IPS DF 6.9 (cell line): ENCODE measurements around the gene DMRT2.

Experiments used
- DNase-seq: peaks from one replicate; pipeline ENCODE4 v3.0.0-alpha.2; 2013; ENCODE audit warnings: low read depth, low spot score
- H3K27ac ChIP-seq: one replicate; pipeline ENCODE4 v1.5.1; 2013; ENCODE audit warnings: low read length, control low read depth
- H3K27me3 ChIP-seq: 2 replicates; pipeline ENCODE4 v1.6.1; 2013; ENCODE audit warnings: mild to moderate bottlenecking, low read length; ENCODE audit not compliant: control insufficient read depth, insufficient read depth
- H3K36me3 ChIP-seq: 2 replicates; pipeline ENCODE4 v1.6.1; 2013; ENCODE audit warnings: low read length; ENCODE audit not compliant: control insufficient read depth, insufficient read depth
- H3K4me1 ChIP-seq: 2 replicates; pipeline ENCODE4 v1.6.1; 2013; ENCODE audit warnings: low read length; ENCODE audit not compliant: control insufficient read depth, insufficient read depth
- H3K4me3 ChIP-seq: 2 replicates; pipeline ENCODE4 v1.5.1; 2013; ENCODE audit warnings: mild to moderate bottlenecking, low read length
- H3K9me3 ChIP-seq: 2 replicates; pipeline ENCODE4 v1.6.1; 2013; ENCODE audit warnings: low read length, inconsistent platforms; ENCODE audit not compliant: control insufficient read depth, insufficient read depth
- WGBS: extraction: QIAGEN DNeasy Blood & Tissue Kit; methylation state at CpG from one replicate; pipeline ENCODE4 v1.1.7; 2013; ENCODE audit warnings: mixed read lengths, missing lambda C conversion rate; ENCODE audit not compliant: insufficient read length, insufficient coverage; 5-methylcytosine and 5-hydroxymethylcytosine counted together

Gene DMRT2

GRCh38 chr9:1053986-1054425 lies 3.8 kb downstream of the DMRT2 start:
- Histone ChIP-seq H3K27ac (no peak overlapping the region), H3K4me3 (no peak overlapping the region), H3K27me3 (peaks cover 49% of the 10 kb centered on the region), H3K4me1 (peaks cover 1% of the 10 kb centered on the region; the same call in 1 of the 2 replicates), H3K36me3 (no peaks in the 10 kb centered on the region), H3K9me3 (no peaks in the 10 kb centered on the region)
- DNase-seq = no peak
- WGBS = no CpG with 5 or more reads among the region's 10 CpGs

GRCh38 chr9:1055166-1055565 lies 5.0 kb downstream of the DMRT2 start:
- Histone ChIP-seq H3K36me3 (no peaks in the 10 kb centered on the region), H3K27ac (no peak overlapping the region), H3K27me3 (peaks cover 42% of the 10 kb centered on the region), H3K9me3 (no peaks in the 10 kb centered on the region), H3K4me1 (peaks cover 1% of the 10 kb centered on the region; the same call in 1 of the 2 replicates), H3K4me3 (no peak overlapping the region)
- no CpG with 5 or more reads among the region's 5 CpGs for WGBS
- DNase-seq = no peak

- Histone ChIP-seq H3K9me3 (no peaks in the 10 kb centered on the region), H3K36me3 (no peaks in the 10 kb centered on the region), H3K27me3 (peaks cover 19% of the 10 kb centered on the region), H3K4me3 (no peak overlapping the region), H3K27ac (no peak overlapping the region), H3K4me1 (peaks cover under 1% of the 10 kb centered on the region; the same call in 1 of the 2 replicates)
- DNase-seq = no peak
- WGBS = no CpG with 5 or more reads among the region's 3 CpGs
These were observed 7.8 kb downstream of the DMRT2 start for GRCh38 chr9:1057910-1058309.

GRCh38 chr9:1058826-1059487 lies 8.8 kb downstream of the DMRT2 start:
- H3K4me3 ChIP-seq = no peak overlapping the region
- no peak for DNase-seq
- H3K27ac ChIP-seq = no peak overlapping the region
- H3K4me1 ChIP-seq = no peaks in the 10 kb centered on the region; the same call in 1 of the 2 replicates
- H3K9me3 ChIP-seq = no peaks in the 10 kb centered on the region
- peaks cover 8% of the 10 kb centered on the region for H3K27me3 ChIP-seq
- no peaks in the 10 kb centered on the region for H3K36me3 ChIP-seq
- WGBS = no CpG with 5 or more reads among the region's 6 CpGs

GRCh38 chr9:1065130-1065529 lies 15.0 kb downstream of the DMRT2 start:
- Histone ChIP-seq H3K4me3 (no peak overlapping the region), H3K9me3 (no peaks in the 10 kb centered on the region), H3K27ac (no peak overlapping the region), H3K27me3 (no peaks in the 10 kb centered on the region), H3K36me3 (no peaks in the 10 kb centered on the region), H3K4me1 (no peaks in the 10 kb centered on the region; the same call in 1 of the 2 replicates)
- no peak for DNase-seq
- no CpG with 5 or more reads among the region's 2 CpGs for WGBS

- no peaks in the 10 kb centered on the region for H3K9me3 ChIP-seq
- no peaks in the 10 kb centered on the region for H3K36me3 ChIP-seq
- H3K27me3 ChIP-seq = no peaks in the 10 kb centered on the region
- no peaks in the 10 kb centered on the region for H3K4me1 ChIP-seq
- no peak for DNase-seq
- no peak overlapping the region for H3K4me3 ChIP-seq
- no peak overlapping the region for H3K27ac ChIP-seq
- no CpG with 5 or more reads among the region's 3 CpGs for WGBS
These were observed 20.5 kb downstream of the DMRT2 start for GRCh38 chr9:1070692-1071091.

- WGBS = no CpG with 5 or more reads among the region's 3 CpGs
- H3K4me3 ChIP-seq = no peak overlapping the region
- no peaks in the 10 kb centered on the region for H3K4me1 ChIP-seq
- no peaks in the 10 kb centered on the region for H3K27me3 ChIP-seq
- H3K36me3 ChIP-seq = no peaks in the 10 kb centered on the region
- no peak for DNase-seq
- no peaks in the 10 kb centered on the region; the same call in 1 of the 2 replicates for H3K9me3 ChIP-seq
- H3K27ac ChIP-seq = no peak overlapping the region
These were observed 21.6 kb downstream of the DMRT2 start for GRCh38 chr9:1071730-1072129.

- Histone ChIP-seq H3K4me1 (no peaks in the 10 kb centered on the region), H3K27me3 (no peaks in the 10 kb centered on the region), H3K27ac (no peak overlapping the region), H3K4me3 (no peak overlapping the region), H3K9me3 (no peaks in the 10 kb centered on the region; the same call in 1 of the 2 replicates), H3K36me3 (no peaks in the 10 kb centered on the region)
- no CpG with 5 or more reads among the region's 1 CpG for whole genome bisulfite sequencing
- no peak for DNase-seq
These were observed 23.3 kb downstream of the DMRT2 start for GRCh38 chr9:1073497-1073896.

- no peak for DNase-seq
- H3K4me3 ChIP-seq = no peak overlapping the region
- no peaks in the 10 kb centered on the region; the same call in 1 of the 2 replicates for H3K9me3 ChIP-seq
- no peak overlapping the region for H3K27ac ChIP-seq
- H3K27me3 ChIP-seq = no peaks in the 10 kb centered on the region
- WGBS = no CpG with 5 or more reads among the region's 2 CpGs
- no peaks in the 10 kb centered on the region for H3K4me1 ChIP-seq
- H3K36me3 ChIP-seq = no peaks in the 10 kb centered on the region
These were observed 27.5 kb downstream of the DMRT2 start for GRCh38 chr9:1077616-1078015.

- no peak overlapping the region for H3K27ac ChIP-seq
These were observed 33.3 kb downstream of the DMRT2 start for GRCh38 chr9:1083325-1083913.

More at GRCh38 chr9:1083325-1083913, 33.3 kb downstream of the DMRT2 start:
- no CpG with 5 or more reads among the region's 13 CpGs for WGBS
- Histone ChIP-seq H3K27me3 (no peaks in the 10 kb centered on the region), H3K9me3 (no peaks in the 10 kb centered on the region), H3K4me3 (no peak overlapping the region), H3K4me1 (0 out of 2 replicates have a peak, but pooled peaks cover 1% of the 10 kb centered on the region), H3K36me3 (no peaks in the 10 kb centered on the region)
- DNase-seq = no peak
